GM21390 (cell line): Measurements from ENCODE around the gene ZNF783.
"Not testable (repeated sequence)": the region's sequence is repeated elsewhere in the genome, so short reads cannot be mapped to it uniquely, and the experiment has no call there.

Source experiments
- ATAC-seq: cut with Tn5 transposase; IDR thresholded peaks from one replicate; pipeline ENCODE4 v1.9.1; 2021; ENCODE audit not compliant: unreplicated experiment

ZNF783 gene

DNA sequence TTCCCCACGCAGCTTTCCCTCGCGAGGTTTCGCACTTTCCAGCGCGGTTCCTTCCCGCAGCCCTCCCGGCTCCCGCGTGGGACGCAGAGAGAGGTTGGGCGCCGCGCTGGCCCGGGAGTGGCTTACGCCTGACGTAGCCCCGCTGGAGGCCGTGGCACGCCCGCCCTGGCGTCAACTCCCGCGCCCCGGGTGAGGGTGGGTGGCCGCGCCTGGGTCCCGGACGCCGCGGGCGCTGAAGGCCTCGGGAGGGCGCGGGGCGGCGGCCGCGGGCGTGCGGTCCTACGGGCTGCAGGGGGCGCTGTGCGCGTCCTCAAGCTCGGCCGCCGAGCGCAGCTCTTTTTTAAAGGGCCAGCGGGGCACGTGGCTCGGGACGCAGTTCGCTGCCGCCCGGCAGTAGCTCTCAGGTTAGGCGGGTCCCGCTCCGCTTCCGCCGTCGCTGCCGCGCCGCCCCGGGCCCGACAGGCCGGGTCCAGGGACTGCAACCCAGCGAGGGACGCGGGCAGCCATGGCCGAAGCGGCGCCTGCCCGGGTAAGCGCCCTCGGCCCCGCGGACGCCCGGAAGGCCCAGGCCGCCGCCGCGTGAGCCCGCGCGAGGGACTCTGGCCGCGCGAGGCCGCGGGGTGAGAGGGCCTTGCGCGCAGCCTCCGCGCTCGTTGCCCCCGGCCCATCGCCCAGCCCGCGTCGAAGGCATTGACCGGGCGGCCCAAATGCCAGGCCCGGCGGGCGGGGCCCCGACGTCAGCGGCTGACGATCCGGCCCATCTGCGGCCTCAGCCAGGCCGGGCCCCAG lies at the start of gene ZNF783:
Gene ZNF783, plus strand, starts transcription at position 368 of the 789 bp plus-strand sequence. Its CDS starts 138 bp downstream, at position 506.
- peak; percentile 91 for ATAC-seq

DNA sequence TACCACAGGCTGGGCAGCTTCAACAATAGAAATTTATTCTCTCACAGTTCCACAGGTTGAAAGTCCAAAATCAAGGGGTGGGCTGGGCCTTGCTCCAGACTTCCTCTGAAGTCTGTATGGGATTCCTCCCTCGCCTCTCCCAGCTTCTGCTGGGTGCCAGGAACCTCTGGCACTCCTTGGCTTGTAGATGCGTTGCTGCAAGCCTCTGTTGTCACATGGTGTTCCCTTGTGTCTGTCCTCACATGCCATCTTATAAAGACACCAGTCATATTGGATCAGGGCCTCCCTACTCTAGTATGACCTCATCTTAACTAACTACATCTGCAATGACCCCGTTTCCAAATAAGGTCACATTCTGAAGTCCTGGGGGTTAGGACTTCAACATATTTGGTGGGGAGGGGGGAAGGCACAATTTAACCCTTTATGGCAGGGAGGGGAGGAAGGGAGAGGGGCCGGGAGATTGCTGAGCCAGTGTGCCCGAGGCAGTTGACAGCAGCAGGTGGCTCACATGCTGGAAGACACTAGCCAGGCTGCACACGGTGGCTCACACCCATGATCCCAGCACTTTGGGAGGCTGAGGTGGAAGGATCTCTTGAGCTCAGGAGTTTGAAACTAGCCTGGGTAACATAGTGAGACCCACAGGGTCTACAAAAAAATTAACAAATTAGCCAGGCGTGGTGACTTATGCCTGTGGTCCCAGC lies 47.8 kb upstream of the ZNF783 start:
- no peak for ATAC-seq

DNA sequence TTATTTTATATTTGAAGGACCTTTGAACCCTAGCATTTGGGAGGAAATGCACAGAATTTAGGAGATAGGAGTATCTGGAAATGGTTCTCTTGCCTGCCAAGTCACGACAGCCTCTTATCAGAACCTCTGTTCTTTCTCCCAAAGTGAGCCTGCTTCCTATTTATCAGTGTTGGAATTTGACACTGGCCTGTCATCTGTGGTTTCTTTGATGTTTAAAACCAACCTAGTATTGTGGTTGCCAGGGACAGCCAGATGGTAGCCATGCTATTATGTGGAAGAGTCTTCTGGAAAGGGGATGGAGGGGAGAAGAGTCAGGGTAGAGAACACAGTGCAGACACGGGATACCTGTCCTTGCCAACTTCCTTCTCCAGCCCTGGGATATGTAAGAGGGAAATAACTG lies 45.6 kb upstream of the ZNF783 start:
- no peak for ATAC-seq

DNA sequence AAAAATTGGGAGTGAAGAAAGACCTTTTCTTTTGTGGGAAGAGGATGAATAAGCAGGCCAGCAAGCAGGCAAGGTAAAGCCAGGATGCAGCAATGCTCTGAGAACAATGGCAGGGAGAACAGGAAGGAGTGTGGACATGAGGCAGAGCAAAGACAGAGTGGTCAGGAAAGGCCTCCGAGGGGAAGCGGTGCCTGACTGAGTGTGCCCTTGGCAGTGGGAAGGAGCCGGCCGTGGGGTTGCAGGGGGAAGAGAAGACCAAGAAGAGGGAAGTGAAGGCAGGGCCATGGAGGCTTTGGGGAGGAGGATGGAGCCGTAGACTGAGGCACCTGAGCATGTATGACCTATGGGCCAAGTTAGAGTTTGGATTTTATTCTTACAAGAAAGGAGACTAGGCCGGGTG lies 44.4 kb upstream of the ZNF783 start:
- ATAC-seq, result no peak

DNA sequence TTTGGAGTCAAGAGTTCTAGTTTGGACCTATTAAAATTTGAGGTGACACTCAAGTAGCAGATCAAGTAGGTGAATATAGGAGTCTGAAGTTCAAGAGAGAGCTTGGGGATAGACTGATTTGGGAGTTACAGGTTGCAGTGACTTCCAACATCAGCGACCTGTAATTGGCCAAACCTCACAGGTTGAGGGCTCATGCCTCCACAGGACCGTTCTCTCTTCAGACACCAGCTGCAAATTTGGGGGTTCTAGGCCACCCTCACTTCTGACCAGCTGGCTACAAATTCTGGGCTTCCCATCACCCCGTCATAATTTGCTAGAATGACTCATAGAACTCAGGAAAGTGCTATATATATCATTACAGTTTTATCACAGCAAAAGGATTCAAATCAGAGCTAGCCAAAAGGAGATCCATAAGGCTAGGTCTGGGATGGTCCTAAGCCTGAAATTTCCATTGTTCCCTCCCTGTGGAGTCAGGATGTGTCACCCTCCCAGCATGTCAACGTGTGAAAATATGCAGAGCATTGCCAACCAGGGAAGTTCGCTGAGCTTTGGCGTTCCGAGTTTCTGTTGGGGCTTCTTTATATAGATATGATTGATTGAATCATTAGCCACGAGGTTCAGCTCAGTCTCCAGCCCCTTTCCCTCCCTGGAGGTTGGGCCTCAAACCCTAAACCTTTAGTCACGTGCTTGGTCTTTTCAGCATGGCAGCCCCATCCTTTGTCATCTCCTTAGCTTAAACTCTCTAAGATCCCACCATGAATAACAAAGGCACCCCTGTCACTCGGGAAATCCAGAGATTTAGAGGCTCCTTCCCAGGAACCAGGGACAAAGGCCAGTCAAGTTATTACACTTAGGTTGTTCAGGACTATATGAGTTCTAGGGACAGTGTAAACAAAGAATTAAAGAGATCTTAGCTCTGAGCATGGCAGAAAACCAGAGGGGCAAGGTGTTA lies 43.3 kb upstream of the ZNF783 start:
- ATAC-seq, result no peak

DNA sequence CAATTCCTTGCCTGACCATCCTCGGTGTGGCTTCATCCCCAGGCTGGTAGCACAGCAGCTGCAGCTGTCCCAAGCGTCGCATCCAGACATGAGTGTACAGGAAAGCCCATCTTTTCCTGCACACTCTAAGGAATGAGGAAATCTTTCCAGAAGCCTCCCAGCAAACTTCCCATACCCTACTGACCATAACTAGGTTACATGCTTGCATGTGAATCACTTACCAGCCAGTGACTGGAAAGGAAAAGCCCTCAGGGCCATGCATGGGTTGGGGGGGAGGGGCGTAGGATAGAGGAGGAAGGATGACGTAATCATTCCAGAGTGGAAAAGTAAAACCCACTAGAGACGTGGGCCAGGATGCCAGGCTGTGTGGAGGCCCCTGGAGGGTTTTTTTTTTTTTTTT lies 41.5 kb upstream of the ZNF783 start:
- no peak for ATAC-seq

DNA sequence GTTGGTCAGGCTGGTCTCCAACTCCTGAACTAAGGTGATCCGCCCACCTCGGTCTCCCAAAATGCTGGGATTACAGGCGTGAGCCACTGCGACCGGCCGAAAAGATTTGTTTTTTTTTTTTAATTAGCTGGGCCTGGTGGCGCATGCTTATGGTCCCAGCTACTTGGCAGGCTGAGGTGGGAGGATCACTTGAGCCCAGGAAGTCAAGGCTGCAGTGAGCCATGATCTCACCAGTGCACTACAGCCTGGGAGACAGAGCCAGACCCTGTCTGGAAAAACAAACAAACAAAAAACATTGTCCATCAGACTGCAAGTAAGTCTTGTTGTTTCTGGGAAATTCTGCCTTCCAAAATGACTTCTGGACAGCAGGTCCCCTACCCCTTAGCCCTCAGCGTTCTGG lies 38.8 kb upstream of the ZNF783 start:
- ATAC-seq, result no peak

DNA sequence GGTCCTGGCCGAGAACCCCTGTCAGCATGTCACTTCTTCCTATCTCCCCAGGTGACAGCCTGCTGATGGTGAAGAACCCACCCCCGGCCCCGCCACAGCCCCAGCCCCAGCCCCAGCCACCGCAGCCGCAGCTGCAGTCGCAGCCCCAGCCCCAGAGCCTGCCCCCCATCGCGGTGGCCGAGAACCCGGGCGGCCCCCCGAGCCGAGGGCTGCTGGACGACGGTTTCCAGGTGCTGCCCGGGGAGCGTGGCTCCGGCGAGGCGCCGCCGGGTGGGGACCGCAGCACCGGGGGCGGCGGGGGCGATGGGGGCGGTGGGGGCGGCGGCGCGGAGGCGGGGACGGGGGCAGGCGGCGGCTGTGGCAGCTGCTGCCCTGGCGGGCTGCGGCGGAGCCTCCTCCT lies 38.2 kb upstream of the ZNF783 start:
- ATAC-seq, result no peak

DNA sequence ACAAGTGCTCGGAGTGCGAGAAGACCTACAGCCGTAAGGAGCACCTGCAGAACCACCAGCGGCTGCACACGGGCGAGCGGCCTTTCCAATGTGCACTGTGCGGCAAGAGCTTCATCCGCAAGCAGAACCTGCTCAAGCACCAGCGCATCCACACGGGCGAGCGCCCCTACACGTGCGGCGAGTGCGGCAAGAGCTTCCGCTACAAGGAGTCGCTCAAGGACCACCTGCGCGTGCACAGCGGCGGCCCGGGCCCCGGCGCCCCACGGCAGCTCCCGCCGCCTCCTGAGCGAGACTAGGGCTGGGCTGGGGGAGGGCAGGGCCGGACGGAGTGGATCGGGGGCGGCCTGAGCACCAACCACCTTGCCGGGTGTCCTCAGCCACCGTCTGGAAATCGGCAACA lies 37.6 kb upstream of the ZNF783 start:
- ATAC-seq, result no peak

DNA sequence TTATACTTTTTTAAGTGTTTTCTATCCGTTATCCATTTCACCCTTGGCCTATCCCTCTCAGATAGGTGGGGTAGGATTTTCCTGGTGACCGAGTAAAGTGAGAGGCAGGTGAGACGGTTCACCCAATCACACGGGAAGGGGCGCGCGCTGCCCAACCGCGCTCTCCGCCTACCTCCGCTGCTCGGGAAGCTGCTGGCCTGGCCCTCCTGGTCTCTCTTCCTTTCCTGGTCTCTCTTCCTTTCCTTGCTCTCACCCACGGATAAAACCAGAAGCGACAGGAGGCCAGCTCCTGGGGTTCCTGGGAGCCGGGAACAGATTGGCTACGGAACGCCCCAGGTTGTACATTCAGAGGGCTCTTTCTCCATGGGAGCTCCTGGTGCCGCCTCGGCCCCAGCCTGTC lies 36.9 kb upstream of the ZNF783 start:
- ATAC-seq, result no peak

DNA sequence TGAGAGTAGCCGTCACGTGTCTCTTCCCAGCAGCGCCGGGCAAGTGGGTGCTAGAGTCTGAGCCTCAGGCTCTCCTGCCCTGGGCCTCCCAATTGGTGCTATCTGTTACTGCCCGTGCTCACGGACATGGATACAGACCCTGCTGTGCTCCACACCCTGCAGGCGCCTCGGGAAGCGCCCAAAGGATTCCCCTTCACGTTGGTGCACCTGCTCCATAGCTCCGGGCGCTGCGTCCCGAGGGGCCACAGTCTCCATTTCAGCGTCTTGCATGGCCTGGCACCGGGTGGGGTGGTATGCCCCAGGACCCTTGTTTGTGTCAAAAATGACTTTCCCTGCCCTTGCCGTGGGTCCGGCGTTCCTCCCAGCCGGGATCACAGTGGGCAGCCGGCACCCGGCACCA lies 36.3 kb upstream of the ZNF783 start:
- ATAC-seq, result no peak

DNA sequence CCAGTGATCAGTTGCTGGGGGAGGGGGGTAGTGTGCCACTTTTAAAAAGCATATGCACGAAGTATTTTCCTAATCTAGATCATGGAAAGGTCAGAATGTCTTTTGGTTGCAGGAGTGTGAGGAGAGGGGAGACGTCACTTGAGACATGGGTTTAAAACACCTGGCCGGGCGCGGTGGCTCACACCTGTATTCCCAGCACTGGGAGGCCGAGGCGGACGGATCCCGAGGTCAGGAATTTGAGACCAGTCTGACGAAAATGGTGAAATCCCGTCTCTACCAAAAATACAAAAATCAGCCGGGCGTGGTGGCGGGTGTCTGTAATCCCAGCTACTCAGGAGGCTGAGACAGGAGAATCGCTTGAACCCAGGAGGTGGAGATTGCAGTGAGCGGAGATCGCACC lies 35.6 kb upstream of the ZNF783 start:
- not testable (repeated sequence) for ATAC-seq

DNA sequence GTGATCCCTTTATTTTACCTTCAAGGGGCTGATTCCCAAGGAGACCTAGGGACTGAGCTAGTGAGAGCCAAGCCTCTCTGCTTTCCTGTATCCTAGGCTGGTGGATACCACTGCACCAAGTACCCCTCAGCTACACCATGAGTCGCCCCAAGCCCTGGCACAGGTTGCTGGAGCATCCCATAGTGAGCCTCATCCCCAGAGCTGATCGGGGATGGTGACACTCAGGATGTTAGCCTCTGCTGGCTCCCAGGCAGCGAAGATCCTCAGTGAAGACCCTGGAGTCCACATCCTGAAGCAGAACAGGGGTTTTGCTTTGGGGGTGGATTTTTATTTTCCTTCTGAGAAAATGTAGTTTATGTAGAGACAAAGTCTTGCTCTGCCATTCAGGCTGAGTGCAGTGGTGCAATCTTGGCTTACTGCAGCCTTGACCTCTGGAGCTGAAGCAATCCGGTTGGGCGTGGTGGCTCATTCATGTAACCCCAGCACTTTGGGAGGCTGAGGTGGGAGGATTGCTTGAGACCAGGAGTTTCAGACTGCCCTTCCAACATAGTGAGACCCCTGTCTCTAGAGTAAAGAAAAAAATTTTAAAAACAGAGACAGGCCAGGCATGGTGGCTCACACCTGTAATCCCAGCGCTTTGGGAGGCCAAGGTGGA lies 35.0 kb upstream of the ZNF783 start:
- no peak for ATAC-seq

DNA sequence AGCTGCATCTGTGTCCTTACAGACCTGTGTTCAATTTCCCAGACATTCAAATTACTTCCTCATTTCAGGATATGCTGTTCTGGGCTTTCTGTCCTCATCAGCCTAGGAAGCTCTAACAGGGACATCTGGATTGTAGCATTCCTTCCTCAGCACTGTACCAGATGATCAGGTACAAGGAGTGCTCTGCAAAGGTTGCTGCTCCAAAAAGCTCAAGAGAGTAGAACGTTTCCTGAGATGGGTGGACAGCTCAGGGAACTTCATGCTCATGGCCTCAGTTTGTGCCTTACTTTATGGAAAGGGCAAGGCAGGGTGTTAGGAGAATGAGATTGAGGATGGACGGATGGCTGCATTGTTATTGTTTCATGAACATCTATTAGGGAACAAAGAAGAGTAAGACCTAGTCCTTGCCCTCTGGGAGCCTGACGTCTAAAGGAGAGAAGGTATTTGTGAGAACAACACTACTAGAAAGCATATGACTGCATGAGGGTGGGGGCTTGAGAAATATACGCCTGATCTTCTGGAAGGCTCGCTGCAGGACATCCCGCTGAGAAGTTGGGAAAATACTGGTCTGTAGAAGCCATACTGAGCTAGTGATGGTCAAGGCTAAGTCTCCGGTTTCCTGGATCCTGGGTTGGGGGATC lies 33.0 kb upstream of the ZNF783 start:
- no peak for ATAC-seq

DNA sequence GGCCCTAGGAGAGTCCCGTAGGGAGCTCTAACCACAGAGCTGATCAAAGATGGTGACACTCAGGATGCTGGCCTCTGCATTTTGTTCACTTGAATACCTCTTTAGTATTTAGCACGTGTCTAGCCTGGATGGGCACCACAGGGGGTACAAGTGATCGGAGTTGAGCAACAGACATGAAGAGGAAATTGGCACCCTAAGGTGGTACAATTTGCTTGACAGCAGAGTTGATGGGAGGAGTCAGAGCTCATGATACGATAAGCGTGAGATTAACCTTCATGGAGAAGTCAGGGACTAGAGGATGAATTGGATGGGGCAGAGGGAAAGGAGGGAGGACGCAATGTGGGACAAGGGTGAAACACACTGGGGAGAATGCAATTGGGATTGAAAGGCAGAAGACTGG lies 32.5 kb upstream of the ZNF783 start:
- ATAC-seq, result no peak

DNA sequence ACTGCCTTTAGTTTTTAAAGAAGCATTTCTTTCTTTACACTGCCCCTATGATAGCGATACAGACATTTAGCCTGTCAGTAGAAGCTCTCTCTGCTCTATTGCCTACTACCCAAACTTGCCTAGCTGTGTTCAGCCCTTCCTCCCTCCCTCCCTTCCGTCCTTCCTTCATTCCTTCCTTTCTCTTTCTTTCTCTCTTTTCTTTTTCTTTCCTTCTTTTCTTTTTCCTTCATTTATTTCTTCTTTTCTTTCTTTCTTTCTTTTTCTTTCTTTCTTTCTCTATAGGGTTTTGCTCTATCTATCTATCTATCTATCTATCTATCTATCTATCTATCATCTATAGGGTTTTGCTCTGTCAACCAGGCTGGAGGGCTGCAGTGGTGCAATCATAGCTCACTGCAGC lies 29.6 kb upstream of the ZNF783 start:
- ATAC-seq, result no peak

DNA sequence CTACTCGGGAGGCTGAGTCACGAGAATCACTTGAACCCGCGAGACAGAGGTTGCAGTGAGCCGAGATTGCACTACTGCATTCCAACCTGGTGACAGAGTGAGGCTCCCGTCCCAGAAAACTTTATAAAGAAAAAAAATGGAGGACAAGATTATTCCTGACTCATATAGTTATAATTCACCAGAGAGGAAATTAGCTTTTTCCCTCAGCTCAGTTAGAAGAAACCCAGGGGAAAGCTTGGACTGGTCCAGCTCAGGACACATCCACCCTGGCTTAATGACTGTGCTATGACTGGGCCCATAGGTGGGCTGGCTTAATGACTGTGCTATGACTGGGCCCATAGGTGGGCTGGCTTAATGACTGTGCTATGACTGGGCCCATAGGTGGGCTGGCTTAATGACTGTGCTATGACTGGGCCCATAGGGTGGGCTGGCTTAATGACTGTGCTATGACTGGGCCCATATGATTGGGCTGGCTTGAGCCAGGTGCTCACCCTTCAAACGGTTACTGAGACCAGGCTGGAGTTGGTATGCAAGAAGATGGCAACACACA lies 28.3 kb upstream of the ZNF783 start:
- not testable (repeated sequence) for ATAC-seq

DNA sequence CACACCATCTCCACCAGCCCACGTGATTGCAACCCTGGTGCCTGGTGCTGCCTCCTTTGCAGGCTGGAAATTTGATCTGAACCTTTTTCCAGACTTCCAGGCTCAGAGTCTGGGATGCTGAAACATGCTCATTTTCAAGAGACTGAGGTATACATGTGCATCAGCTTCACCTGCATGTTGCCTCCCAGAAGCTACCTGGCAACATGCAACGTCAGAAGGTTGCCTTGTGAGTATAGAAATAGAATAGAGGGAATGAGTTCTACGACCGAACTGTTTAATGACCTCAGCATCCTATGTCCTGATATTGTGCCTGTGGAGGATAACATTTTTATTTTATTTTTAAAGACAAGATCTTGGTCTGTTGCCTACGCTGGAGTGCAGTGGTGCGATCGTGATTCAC lies 24.5 kb upstream of the ZNF783 start:
- no peak for ATAC-seq

DNA sequence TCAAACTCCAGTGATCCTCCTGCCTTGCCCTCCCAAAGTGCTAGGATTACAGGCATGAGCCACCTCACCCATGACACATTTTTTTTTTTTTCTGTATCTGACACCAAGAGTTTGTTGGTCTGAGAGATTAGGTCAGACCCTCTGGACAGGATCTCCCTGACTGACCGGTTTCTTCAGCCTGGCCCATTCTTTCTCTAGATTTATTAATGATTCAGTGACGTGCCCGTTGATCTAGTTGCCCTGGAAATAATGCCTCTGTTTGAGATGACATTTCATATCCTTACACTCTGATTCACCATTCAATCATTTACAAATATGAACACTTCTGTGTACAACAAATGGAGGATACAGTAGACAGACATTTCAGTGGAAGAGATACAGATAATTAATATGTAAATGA lies 23.9 kb upstream of the ZNF783 start:
- no peak for ATAC-seq
